ENCODE data around the gene GRID1. TPM values are rescaled to one million over a fixed set of nuclear protein-coding genes. Genes with fewer than 3 reads are reported as not detected.

GRID1 gene
- under 1 TPM; 0.37 to 0.67 TPM for total RNA-seq

- no peaks in the 10 kb centered on the region for H3K9me3 ChIP-seq
- H3K27me3 ChIP-seq: peaks cover 15 to 22% of the 10 kb centered on the region in 2 donors
- no peaks in the 10 kb centered on the region for H3K36me3 ChIP-seq
- DNase-seq (ENCODE audit: low spot score): no peak
- H3K4me3 ChIP-seq: peak within 1 kb of the TSS; percentile 38 to 57
- no peak within 1 kb of the TSS for H3K27ac ChIP-seq
- peaks cover 0 to 42% of the 10 kb centered on the region in 2 donors for H3K4me1 ChIP-seq
- TF ChIP-seq CTCF (IDR thresholded peaks at IDR 0.05): no peak
Measured at GRCh38 chr10:86366033-86366901, at the start of gene GRID1. Gene GRID1 (minus strand): TSS chr10:86366795.

- H3K4me3 ChIP-seq: no peak overlapping the region
- no peaks in the 10 kb centered on the region for H3K27me3 ChIP-seq
- H3K36me3 ChIP-seq: no peaks in the 10 kb centered on the region
- H3K27ac ChIP-seq: no peak overlapping the region
- no peak for DNase-seq (ENCODE audit: low spot score)
- H3K9me3 ChIP-seq: peaks cover 0 to 3% of the 10 kb centered on the region in 2 donors
- no peak for TF ChIP-seq CTCF (IDR thresholded peaks at IDR 0.05)
- peaks cover 0 to 13% of the 10 kb centered on the region in 2 donors for H3K4me1 ChIP-seq
Measured at GRCh38 chr10:86415583-86415982, 49.0 kb upstream of the GRID1 start.

GRCh38 chr10:86415116-86415515 is 48.5 kb upstream of the GRID1 start:
- no peak for DNase-seq (ENCODE audit: low spot score)
- Histone ChIP-seq H3K9me3 (peaks cover 0 to 3% of the 10 kb centered on the region in 2 donors), H3K4me3 (no peak overlapping the region), H3K27me3 (no peaks in the 10 kb centered on the region), H3K36me3 (no peaks in the 10 kb centered on the region), H3K4me1 (peaks cover 0 to 13% of the 10 kb centered on the region in 2 donors), H3K27ac (no peak overlapping the region)
- no peak for TF ChIP-seq CTCF (IDR thresholded peaks at IDR 0.05)

- no peak for TF ChIP-seq CTCF (IDR thresholded peaks at IDR 0.05)
- H3K27me3 ChIP-seq: no peaks in the 10 kb centered on the region
- H3K9me3 ChIP-seq: peaks cover 0 to 3% of the 10 kb centered on the region in 2 donors
- no peak for DNase-seq (ENCODE audit: low spot score)
- H3K36me3 ChIP-seq: no peaks in the 10 kb centered on the region
- no peak overlapping the region for H3K4me3 ChIP-seq
- H3K27ac ChIP-seq: no peak overlapping the region
- peaks cover 0 to 13% of the 10 kb centered on the region in 2 donors for H3K4me1 ChIP-seq
Measured at GRCh38 chr10:86413046-86413728, 46.6 kb upstream of the GRID1 start.

- H3K27me3 ChIP-seq: no peaks in the 10 kb centered on the region
- no peak for TF ChIP-seq CTCF (IDR thresholded peaks at IDR 0.05)
- no peak for DNase-seq (ENCODE audit: low spot score)
- H3K9me3 ChIP-seq: peaks cover 0 to 3% of the 10 kb centered on the region in 2 donors
- peaks cover 0 to 13% of the 10 kb centered on the region in 2 donors for H3K4me1 ChIP-seq
- H3K27ac ChIP-seq: no peak overlapping the region
- no peak overlapping the region for H3K4me3 ChIP-seq
- no peaks in the 10 kb centered on the region for H3K36me3 ChIP-seq
Measured at GRCh38 chr10:86411852-86412560, 45.4 kb upstream of the GRID1 start.
